Liver (tissue), 9 donors: ENCODE data around the gene PHYKPL. TPM values are rescaled to one million over a fixed set of nuclear protein-coding genes. Genes with fewer than 3 reads are reported as not detected.

Source experiments
- DNase-seq: peaks from one replicate; pipeline ENCODE4 v3.0.0-alpha.2; 2017; ENCODE audit warnings: low spot score
- H3K27ac ChIP-seq, 2 donors: one replicate each; pipeline ENCODE4 v1.7.0; 2013; ENCODE audit warnings: inconsistent platforms in 2 of 2, low read length in 2 of 2, control low read depth in 1 of 2, low read depth in 1 of 2, mild to moderate bottlenecking in 1 of 2
- H3K27me3 ChIP-seq, 4 donors: one replicate each; pipeline versions ENCODE4 v1.6.1 to v1.7.0; 2013; ENCODE audit warnings: low read length in 3 of 4, inconsistent platforms in 1 of 4, mild to moderate bottlenecking in 1 of 4, moderate library complexity in 1 of 4; ENCODE audit not compliant: control insufficient read depth in 4 of 4, insufficient read depth in 4 of 4
- H3K36me3 ChIP-seq, 4 donors: one replicate each; pipeline versions ENCODE4 v1.6.1 to v1.7.0; 2013; ENCODE audit warnings: low read length in 3 of 4, mild to moderate bottlenecking in 3 of 4, low read depth in 1 of 4, moderate library complexity in 1 of 4; ENCODE audit not compliant: control insufficient read depth in 4 of 4, insufficient read depth in 3 of 4
- H3K4me1 ChIP-seq, 4 donors: one replicate each; pipeline versions ENCODE4 v1.6.1 to v1.7.0; 2013; ENCODE audit warnings: low read length in 3 of 4, mild to moderate bottlenecking in 3 of 4, moderate library complexity in 1 of 4; ENCODE audit not compliant: control insufficient read depth in 4 of 4, insufficient read depth in 4 of 4
- H3K4me3 ChIP-seq, 3 donors: one replicate each; pipeline versions ENCODE4 v1.6.1 to v1.7.0; 2013; ENCODE audit warnings: low read length in 3 of 3, control low read depth in 1 of 3, low read depth in 1 of 3, mild to moderate bottlenecking in 1 of 3
- H3K9ac ChIP-seq, 2 donors: one replicate each; pipeline ENCODE4 v1.7.0; 2013; ENCODE audit warnings: low read length in 2 of 2, mild to moderate bottlenecking in 2 of 2, moderate library complexity in 2 of 2, control low read depth in 1 of 2, low read depth in 1 of 2
- H3K9me3 ChIP-seq, 4 donors: one replicate each; pipeline versions ENCODE4 v1.6.1 to v1.7.0; 2013; ENCODE audit warnings: low read length in 3 of 4; ENCODE audit not compliant: control insufficient read depth in 4 of 4
- EGR1 ChIP-seq, 2 donors: IDR thresholded peaks; 2 replicates each; pipeline ENCODE4 v1.6.1; 2016 to 2018; ENCODE audit warnings: antibody characterized with exemption in 2 of 2, low read depth in 2 of 2
- FOXA1 ChIP-seq: IDR thresholded peaks from 2 replicates; pipeline ENCODE4 v1.6.1; 2016; ENCODE audit warnings: antibody characterized with exemption
- HNF4A ChIP-seq, 2 donors: conservative IDR thresholded peaks; 2 replicates each; pipeline ENCODE4 v1.6.1; 2016; ENCODE audit warnings: antibody characterized with exemption in 2 of 2, mild to moderate bottlenecking in 2 of 2
- HNF4G ChIP-seq: IDR thresholded peaks from 2 replicates; pipeline ENCODE4 v1.6.1; 2016; ENCODE audit warnings: antibody characterized with exemption
- JUND ChIP-seq, 2 donors: IDR thresholded peaks; 2 replicates each; pipeline ENCODE4 v1.6.1; 2016; ENCODE audit warnings: antibody characterized with exemption in 2 of 2
- MAX ChIP-seq: IDR thresholded peaks from 2 replicates; pipeline ENCODE4 v1.6.1; 2016; ENCODE audit warnings: antibody characterized with exemption
- NR2F2 ChIP-seq: IDR thresholded peaks from 2 replicates; pipeline ENCODE4 v1.6.1; 2016; ENCODE audit warnings: antibody characterized with exemption
- RAD21 ChIP-seq, 2 donors: IDR thresholded peaks; 2 replicates each; pipeline ENCODE4 v1.6.1; 2016; ENCODE audit warnings: antibody characterized with exemption in 2 of 2, mild to moderate bottlenecking in 2 of 2
- REST ChIP-seq: IDR thresholded peaks from 2 replicates; pipeline ENCODE4 v1.6.1; 2016; ENCODE audit warnings: antibody characterized with exemption, mild to moderate bottlenecking
- RXRA ChIP-seq, 2 donors: IDR thresholded peaks; 2 replicates each; pipeline ENCODE4 v1.6.1; 2017 to 2018; ENCODE audit warnings: antibody characterized with exemption in 2 of 2, mild to moderate bottlenecking in 1 of 2
- SP1 ChIP-seq: IDR thresholded peaks from 2 replicates; pipeline ENCODE4 v1.6.1; 2018; ENCODE audit warnings: antibody characterized with exemption, mild to moderate bottlenecking
- TAF1 ChIP-seq: conservative IDR thresholded peaks from 2 replicates; pipeline ENCODE4 v1.6.1; 2016; ENCODE audit warnings: antibody characterized with exemption, mild to moderate bottlenecking
- YY1 ChIP-seq: IDR thresholded peaks from 2 replicates; pipeline ENCODE4 v1.6.1; 2016; ENCODE audit warnings: antibody characterized with exemption, mild to moderate bottlenecking
- WGBS: extraction: QIAGEN DNeasy Blood & Tissue Kit; methylation state at CpG from one replicate; pipeline ENCODE4 v1.1.7; 2013; 5-methylcytosine and 5-hydroxymethylcytosine counted together
- polyA plus RNA-seq, 2 donors: library from polyadenylated mRNA; stranded (reverse) in 1 of 2; unstranded in 1 of 2; fragments of 200-250 nt in 1 of 2; fragments of >200 nt in 1 of 2; fragmentation: Nextera tagmentation in 1 of 2; extraction: Ambion mirVana in 1 of 2; gene quantifications; one replicate each; pipeline versions ENCODE4 v1.2.1 to v1.2.3, GENCODE V29; 2013 to 2015
- total RNA-seq, 2 donors: library from RNA; depleted of rRNA; stranded (reverse); fragments of >200 nt; gene quantifications; one replicate each; pipeline ENCODE4 v1.2.3, GENCODE V29; 2014
- donor health status: healthy.
- donor health status: healthy.
- donor health status: healthy.
- donor health status: healthy.
- donor health status: healthy.

The PHYKPL gene
- total and polyA plus RNA-seq, 4 donors = 25.6 to 103 (median 45.0) TPM

- peak overlapping the region; percentile 51 to 99 (median 97) for H3K4me3 ChIP-seq
- no peaks in the 10 kb centered on the region for H3K9me3 ChIP-seq
- peaks cover 17 to 38% (median 30%) of the 10 kb centered on the region in 4 donors for H3K36me3 ChIP-seq
- H3K9ac ChIP-seq = peak overlapping the region; percentile 78 to 86
- peaks cover 9 to 32% (median 29%) of the 10 kb centered on the region in 4 donors for H3K4me1 ChIP-seq
- under 1% methylated on average over 90 of the region's 90 CpGs for WGBS
- peak overlapping the region; percentile 80 to 93 for H3K27ac ChIP-seq
- peak; percentile 81 for DNase-seq
- TF ChIP-seq RXRA (IDR thresholded peaks at IDR 0.05) = peak in 1 of 2 donors; percentile 8
- TF ChIP-seq JUND (IDR thresholded peaks at IDR 0.05) = no peak
- TF ChIP-seq EGR1 (IDR thresholded peaks at IDR 0.05; ENCODE audit: low read depth in 2 of 2) = peak; percentile 83 to 93
- peak in 1 of 2 donors; percentile 6 for TF ChIP-seq HNF4A (conservative IDR thresholded peaks at IDR 0.05)
- peak; percentile 23 for TF ChIP-seq YY1
- H3K27me3 ChIP-seq = no peaks in the 10 kb centered on the region
Observed at GRCh38 chr5:178204935-178205748, 27.5 kb downstream of the PHYKPL start.

- TF ChIP-seq FOXA1 (no peak), YY1 (peak; percentile 72), RXRA (IDR thresholded peaks at IDR 0.05) (no peak), HNF4G (no peak), TAF1 (peak; percentile 84), SP1 (peak; percentile 99), NR2F2 (no peak), REST (peak; percentile 81), MAX (peak; percentile 82), RAD21 (IDR thresholded peaks at IDR 0.05) (no peak)
- H3K9me3 ChIP-seq = no peaks in the 10 kb centered on the region
- WGBS = under 1% methylated on average over 96 of the region's 96 CpGs
- peak within 1 kb of the TSS; percentile 88 to 99 (median 97) for H3K4me3 ChIP-seq
- H3K27ac ChIP-seq = peak within 1 kb of the TSS; percentile 80 to 93
- DNase-seq = peak; percentile 97
- peaks cover 11 to 30% (median 22%) of the 10 kb centered on the region in 4 donors for H3K36me3 ChIP-seq
- no peaks in the 10 kb centered on the region for H3K27me3 ChIP-seq
- peak within 1 kb of the TSS; percentile 78 to 86 for H3K9ac ChIP-seq
- peaks cover 9 to 31% (median 29%) of the 10 kb centered on the region in 4 donors for H3K4me1 ChIP-seq
Observed at GRCh38 chr5:178204182-178204934, 28.2 kb downstream of the PHYKPL start, which contains the start of gene HNRNPAB. Gene HNRNPAB, plus strand, starts transcription at chr5:178204533. Its CDS starts 305 bp downstream, at chr5:178204838.
